Measurements from ENCODE around the gene C5. TPM values are rescaled to one million over a fixed set of nuclear protein-coding genes. Genes with fewer than 3 reads are reported as not detected.

The C5 gene
- total RNA-seq, 2 donors from 2014 or later = 1.5 to 1.6 TPM

- Histone ChIP-seq H3K36me3 (no peaks in the 10 kb centered on the region), H3K9me3 (no peaks in the 10 kb centered on the region), H3K4me3 (no peak overlapping the region), H3K4me1 (no peaks in the 10 kb centered on the region), H3K9ac (ENCODE audit: low read depth in 2 of 2, low read length in 2 of 2) (no peak overlapping the region), H3K27me3 (no peaks in the 10 kb centered on the region), H3K27ac (no peak overlapping the region)
- DNase-seq = no peak
- no peak for TF ChIP-seq CTCF (IDR thresholded peaks at IDR 0.05)
- intact Hi-C loops (cut with DNase I) = no loop called here
These were observed 93.2 kb downstream of the C5 start for GRCh38 chr9:120956862-120957261.

- TF ChIP-seq CTCF (IDR thresholded peaks at IDR 0.05) = no peak
- Histone ChIP-seq H3K4me1 (no peaks in the 10 kb centered on the region), H3K9me3 (no peaks in the 10 kb centered on the region), H3K27me3 (no peaks in the 10 kb centered on the region), H3K9ac (ENCODE audit: low read depth in 2 of 2, low read length in 2 of 2) (no peak overlapping the region), H3K27ac (no peak overlapping the region), H3K4me3 (no peak overlapping the region), H3K36me3 (no peaks in the 10 kb centered on the region)
- DNase-seq = no peak
- intact Hi-C loops (cut with DNase I) = no loop called here
These were observed 98.0 kb downstream of the C5 start for GRCh38 chr9:120951960-120952618.

- Histone ChIP-seq H3K27ac (no peak overlapping the region), H3K36me3 (no peaks in the 10 kb centered on the region), H3K27me3 (no peaks in the 10 kb centered on the region), H3K9me3 (no peaks in the 10 kb centered on the region), H3K9ac (ENCODE audit: low read depth in 2 of 2, low read length in 2 of 2) (no peak overlapping the region), H3K4me3 (no peak overlapping the region), H3K4me1 (no peaks in the 10 kb centered on the region)
- intact Hi-C loops (cut with DNase I) = no loop called here
- DNase-seq = no peak
- TF ChIP-seq CTCF (IDR thresholded peaks at IDR 0.05) = no peak
These were observed 99.4 kb downstream of the C5 start for GRCh38 chr9:120950421-120951388.

- Histone ChIP-seq H3K4me1 (no peaks in the 10 kb centered on the region), H3K9me3 (no peaks in the 10 kb centered on the region), H3K36me3 (no peaks in the 10 kb centered on the region), H3K9ac (ENCODE audit: low read depth in 2 of 2, low read length in 2 of 2) (no peak overlapping the region), H3K27ac (no peak overlapping the region), H3K4me3 (no peak overlapping the region), H3K27me3 (no peaks in the 10 kb centered on the region)
- intact Hi-C loops (cut with DNase I) = no loop called here
- no peak for DNase-seq
- TF ChIP-seq CTCF (IDR thresholded peaks at IDR 0.05) = no peak
These were observed 100.8 kb downstream of the C5 start for GRCh38 chr9:120949290-120949689.

GRCh38 chr9:120948824-120949223, 101.3 kb downstream of the C5 start:
- intact Hi-C loops (cut with DNase I) = no loop called here
- no peak overlapping the region for H3K9ac ChIP-seq (ENCODE audit: low read depth in 2 of 2, low read length in 2 of 2)
- no peak for TF ChIP-seq CTCF (IDR thresholded peaks at IDR 0.05)

More at GRCh38 chr9:120948824-120949223, 101.3 kb downstream of the C5 start:
- no peak for DNase-seq
- Histone ChIP-seq H3K36me3 (no peaks in the 10 kb centered on the region), H3K27ac (no peak overlapping the region), H3K4me1 (no peaks in the 10 kb centered on the region), H3K27me3 (no peaks in the 10 kb centered on the region), H3K4me3 (no peak overlapping the region), H3K9me3 (no peaks in the 10 kb centered on the region)
